ENCODE measurements around the gene HIGD1C. TPM values are rescaled to one million over a fixed set of nuclear protein-coding genes. Genes with fewer than 3 reads are reported as not detected.
A peak's percentile ranks its signal among the peaks of the same experiment; 100 is the strongest.

HIGD1C gene
- total RNA-seq, 4 donors from 2014 or later = not detected

GRCh38 chr12:50981319-50982239 is 29.2 kb downstream of the HIGD1C start:
- DNase-seq = no peak
- no peaks in the 10 kb centered on the region for H3K27me3 ChIP-seq
- TF ChIP-seq CTCF (IDR thresholded peaks at IDR 0.05) = no peak
- TF ChIP-seq POLR2A (IDR thresholded peaks at IDR 0.05) = no peak
- no peaks in the 10 kb centered on the region for H3K36me3 ChIP-seq
- 38 to 44% methylated on average over 6 of the region's 6 CpGs for WGBS, 2 donors
- peak overlapping the region in 2 of 3 donors; percentile 3 to 21 for H3K27ac ChIP-seq
- intact Hi-C loops (cut with DNase I) = loop anchor here (5.0 kb wide), 1 partner anchor 54 kb away; a partner anchor contains a TSS
- no peak overlapping the region for H3K4me3 ChIP-seq (replicated peaks in 1 of 3)
- H3K4me1 ChIP-seq = peaks cover 19 to 41% of the 10 kb centered on the region in 2 donors
- H3K9me3 ChIP-seq = no peaks in the 10 kb centered on the region

- no peak for TF ChIP-seq POLR2A (IDR thresholded peaks at IDR 0.05)
- peak in 1 of 6 experiments; percentile 8 for TF ChIP-seq CTCF (IDR thresholded peaks at IDR 0.05)
- DNase-seq = no peak
- H3K27me3 ChIP-seq = no peaks in the 10 kb centered on the region
- H3K36me3 ChIP-seq = peaks cover 6 to 7% of the 10 kb centered on the region in 2 donors
- WGBS, 2 donors = 45 to 49% methylated on average over 2 of the region's 2 CpGs
- intact Hi-C loops (cut with DNase I) = loop anchor here (5.0 kb wide), 2 partner anchors 57 to 157 kb away; a partner anchor contains a TSS
- H3K9me3 ChIP-seq = no peaks in the 10 kb centered on the region
- H3K4me1 ChIP-seq = peaks cover 15 to 42% of the 10 kb centered on the region in 2 donors
- H3K27ac ChIP-seq = peak overlapping the region; percentile 68 to 88 (median 80)
- no peak overlapping the region for H3K4me3 ChIP-seq (replicated peaks in 1 of 3)
These were observed 32.4 kb downstream of the HIGD1C start for GRCh38 chr12:50984586-50985298.

- peaks cover 15 to 37% of the 10 kb centered on the region in 2 donors for H3K4me1 ChIP-seq
- no peaks in the 10 kb centered on the region for H3K9me3 ChIP-seq
- H3K36me3 ChIP-seq = peaks cover 7 to 10% of the 10 kb centered on the region in 2 donors
- no peaks in the 10 kb centered on the region for H3K27me3 ChIP-seq
- DNase-seq = peak in 1 of 2 donors; percentile 19
- intact Hi-C loops (cut with DNase I) = loop anchor here (5.0 kb wide), 1 partner anchor 158 kb away; no protein-coding TSS in a partner anchor
- peak in 1 of 2 donors; percentile 33 for TF ChIP-seq POLR2A (IDR thresholded peaks at IDR 0.05)
- no peak for TF ChIP-seq CTCF (IDR thresholded peaks at IDR 0.05)
- H3K27ac ChIP-seq = peak overlapping the region; percentile 68 to 88 (median 80)
- H3K4me3 ChIP-seq (replicated peaks in 1 of 3) = no peak overlapping the region
These were observed 33.0 kb downstream of the HIGD1C start for GRCh38 chr12:50985322-50985721.

- TF ChIP-seq CTCF (IDR thresholded peaks at IDR 0.05) (peak; percentile 25 to 65 (median 50)), POLR2A (IDR thresholded peaks at IDR 0.05) (no peak)
- DNase-seq = peak; percentile 48 to 50
- H3K36me3 ChIP-seq = peaks cover 25 to 28% of the 10 kb centered on the region in 2 donors
- peaks cover 15 to 30% of the 10 kb centered on the region in 2 donors for H3K4me1 ChIP-seq
- no peaks in the 10 kb centered on the region for H3K9me3 ChIP-seq
- no peak overlapping the region for H3K4me3 ChIP-seq (replicated peaks in 1 of 3)
- H3K27ac ChIP-seq = peak overlapping the region in 2 of 3 donors; percentile 37 to 68
- intact Hi-C loops (cut with DNase I) = loop anchor here (5.0 kb wide), 1 partner anchor 160 kb away; no protein-coding TSS in a partner anchor
- no peaks in the 10 kb centered on the region for H3K27me3 ChIP-seq
- 45 to 50% methylated on average over 8 of the region's 8 CpGs for WGBS, 2 donors
These were observed 34.8 kb downstream of the HIGD1C start for GRCh38 chr12:50986966-50987737.

All from thyroid gland (tissue), 4 donors.